ENCODE data around the gene OR5I1. TPM values are rescaled to one million over a fixed set of nuclear protein-coding genes. Genes with fewer than 3 reads are reported as not detected.
"Not testable (repeated sequence)": the region's sequence is repeated elsewhere in the genome, so short reads cannot be mapped to it uniquely, and the experiment has no call there.

OR5I1 gene
- total RNA-seq, 1 donor from 2014 or later: not detected

DNA sequence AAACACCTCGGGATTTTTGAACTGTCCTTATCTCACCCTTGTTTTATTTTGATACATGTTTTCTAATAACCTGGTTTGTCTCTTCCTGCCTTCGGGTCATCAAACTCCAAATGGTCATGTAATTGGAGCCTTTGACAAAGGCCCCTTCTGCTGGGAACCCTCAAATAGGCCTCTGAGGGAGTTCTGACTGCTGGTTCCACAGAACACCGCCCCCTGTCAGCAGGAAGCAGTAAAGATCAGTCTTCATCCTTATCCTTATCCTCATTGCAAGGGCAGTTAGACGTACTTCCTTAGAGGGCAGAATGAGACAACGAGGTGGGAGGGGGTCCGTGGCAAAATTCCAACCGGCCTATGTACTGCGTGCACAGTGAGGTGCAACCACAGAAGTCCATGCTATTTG is 41.0 kb downstream of the OR5I1 start:
- no peak overlapping the region for H3K4me3 ChIP-seq
- no peak for DNase-seq (ENCODE audit: low spot score in 2 of 2)
- H3K9me3 ChIP-seq: no peaks in the 10 kb centered on the region
- no peak overlapping the region for H3K27ac ChIP-seq
- intact Hi-C loops (cut with DNase I): no loop called here
- no peaks in the 10 kb centered on the region for H3K36me3 ChIP-seq
- TF ChIP-seq, protein P1, sequence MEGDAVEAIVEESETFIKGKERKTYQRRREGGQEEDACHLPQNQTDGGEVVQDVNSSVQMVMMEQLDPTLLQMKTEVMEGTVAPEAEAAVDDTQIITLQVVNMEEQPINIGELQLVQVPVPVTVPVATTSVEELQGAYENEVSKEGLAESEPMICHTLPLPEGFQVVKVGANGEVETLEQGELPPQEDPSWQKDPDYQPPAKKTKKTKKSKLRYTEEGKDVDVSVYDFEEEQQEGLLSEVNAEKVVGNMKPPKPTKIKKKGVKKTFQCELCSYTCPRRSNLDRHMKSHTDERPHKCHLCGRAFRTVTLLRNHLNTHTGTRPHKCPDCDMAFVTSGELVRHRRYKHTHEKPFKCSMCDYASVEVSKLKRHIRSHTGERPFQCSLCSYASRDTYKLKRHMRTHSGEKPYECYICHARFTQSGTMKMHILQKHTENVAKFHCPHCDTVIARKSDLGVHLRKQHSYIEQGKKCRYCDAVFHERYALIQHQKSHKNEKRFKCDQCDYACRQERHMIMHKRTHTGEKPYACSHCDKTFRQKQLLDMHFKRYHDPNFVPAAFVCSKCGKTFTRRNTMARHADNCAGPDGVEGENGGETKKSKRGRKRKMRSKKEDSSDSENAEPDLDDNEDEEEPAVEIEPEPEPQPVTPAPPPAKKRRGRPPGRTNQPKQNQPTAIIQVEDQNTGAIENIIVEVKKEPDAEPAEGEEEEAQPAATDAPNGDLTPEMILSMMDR (IDR thresholded peaks at IDR 0.05): no peak
- H3K27me3 ChIP-seq: no peaks in the 10 kb centered on the region
- no peaks in the 10 kb centered on the region for H3K4me1 ChIP-seq

GRCh38 chr11:55885481-55885880 is 50.7 kb downstream of the OR5I1 start:
- H3K27me3 ChIP-seq; H3K4me3 ChIP-seq; H3K4me1 ChIP-seq; H3K27ac ChIP-seq; intact Hi-C loops (cut with DNase I); H3K9me3 ChIP-seq; H3K36me3 ChIP-seq; DNase-seq (ENCODE audit: low spot score in 2 of 2): not testable (repeated sequence)

Other genes starting within 250 kb of the OR5I1 start
- not detected for gene OR5D13, start 163.0 kb downstream of the OR5I1 start, total RNA-seq
- gene OR5D14, start 140.8 kb downstream of the OR5I1 start, total RNA-seq: not detected
- gene OR5L1, start 125.0 kb downstream of the OR5I1 start, total RNA-seq: not detected
- gene OR5D18, start 116.8 kb downstream of the OR5I1 start, total RNA-seq: not detected
- not detected for gene OR5L2, start 109.2 kb downstream of the OR5I1 start, total RNA-seq
- not detected for gene OR5D16, start 97.6 kb downstream of the OR5I1 start, total RNA-seq
- not detected for gene TRIM51, start 53.1 kb downstream of the OR5I1 start, total RNA-seq
- gene OR5W2, start 21.8 kb downstream of the OR5I1 start, total RNA-seq: not detected
- 0.64 TPM for gene OR10AG1, start 33.5 kb upstream of the OR5I1 start, total RNA-seq
- not detected for gene OR5F1, start 58.2 kb upstream of the OR5I1 start, total RNA-seq
- not detected for gene OR5AS1, start 91.3 kb upstream of the OR5I1 start, total RNA-seq
- gene OR8I2, start 156.9 kb upstream of the OR5I1 start, total RNA-seq: not detected
- gene OR8H2, start 167.3 kb upstream of the OR5I1 start, total RNA-seq: not detected
- not detected for gene OR8H3, start 186.0 kb upstream of the OR5I1 start, total RNA-seq
- not detected for gene OR8J3, start 203.8 kb upstream of the OR5I1 start, total RNA-seq
- not detected for gene OR8K5, start 223.9 kb upstream of the OR5I1 start, total RNA-seq
- gene OR5J2, start 240.2 kb upstream of the OR5I1 start, total RNA-seq: not detected

All from ascending aorta (tissue), 2 donors.